SIG-M5 treated with dmso at 0.1 percent for 504 hours (cell line): ENCODE results near the gene RPS2.
"Not testable (repeated sequence)": the region's sequence is repeated elsewhere in the genome, so short reads cannot be mapped to it uniquely, and the experiment has no call there.

ENCODE experiments used
- DNase-seq: peaks from one replicate; lab custom pipeline; 2025; ENCODE audit not compliant: unreplicated experiment; lab: John Stamatoyannopoulos, UW

RPS2 gene

GRCh38 chr16:1920727-1921171, 43.9 kb downstream of the RPS2 start:
- peak; percentile 48 for DNase-seq

GRCh38 chr16:1920122-1920521, 44.5 kb downstream of the RPS2 start:
- DNase-seq: not testable (repeated sequence)

GRCh38 chr16:1919327-1919998, 45.2 kb downstream of the RPS2 start:
- DNase-seq: no peak

- no peak for DNase-seq
Observed at GRCh38 chr16:1918351-1919326, 46.0 kb downstream of the RPS2 start, which contains the start of gene HS3ST6. TSS of gene HS3ST6 (minus strand) at chr16:1918415. CDS start at chr16:1918323, 92 bp downstream.

- no peak for DNase-seq
Observed at GRCh38 chr16:1917665-1918350, 46.8 kb downstream of the RPS2 start.

GRCh38 chr16:1917056-1917664, 47.5 kb downstream of the RPS2 start:
- no peak for DNase-seq

- no peak for DNase-seq
Observed at GRCh38 chr16:1916640-1916990, 48.0 kb downstream of the RPS2 start.

- DNase-seq: no peak
Observed at GRCh38 chr16:1915732-1916639, 48.6 kb downstream of the RPS2 start.

GRCh38 chr16:1914988-1915387, 49.6 kb downstream of the RPS2 start:
- no peak for DNase-seq

GRCh38 chr16:1914084-1914608, 50.5 kb downstream of the RPS2 start:
- no peak for DNase-seq

GRCh38 chr16:1913327-1914083, 51.1 kb downstream of the RPS2 start:
- peak; percentile 16 for DNase-seq

GRCh38 chr16:1912215-1912543, 52.4 kb downstream of the RPS2 start:
- no peak for DNase-seq
